HG03135 (cell line): Measurements from ENCODE around the gene CTNNAL1.

ENCODE experiments used
- ATAC-seq: cut with Tn5 transposase; IDR thresholded peaks from one replicate; pipeline ENCODE4 v1.9.1; 2021; ENCODE audit warnings: mild to moderate bottlenecking, moderate library complexity; ENCODE audit not compliant: unreplicated experiment

CTNNAL1 gene

DNA sequence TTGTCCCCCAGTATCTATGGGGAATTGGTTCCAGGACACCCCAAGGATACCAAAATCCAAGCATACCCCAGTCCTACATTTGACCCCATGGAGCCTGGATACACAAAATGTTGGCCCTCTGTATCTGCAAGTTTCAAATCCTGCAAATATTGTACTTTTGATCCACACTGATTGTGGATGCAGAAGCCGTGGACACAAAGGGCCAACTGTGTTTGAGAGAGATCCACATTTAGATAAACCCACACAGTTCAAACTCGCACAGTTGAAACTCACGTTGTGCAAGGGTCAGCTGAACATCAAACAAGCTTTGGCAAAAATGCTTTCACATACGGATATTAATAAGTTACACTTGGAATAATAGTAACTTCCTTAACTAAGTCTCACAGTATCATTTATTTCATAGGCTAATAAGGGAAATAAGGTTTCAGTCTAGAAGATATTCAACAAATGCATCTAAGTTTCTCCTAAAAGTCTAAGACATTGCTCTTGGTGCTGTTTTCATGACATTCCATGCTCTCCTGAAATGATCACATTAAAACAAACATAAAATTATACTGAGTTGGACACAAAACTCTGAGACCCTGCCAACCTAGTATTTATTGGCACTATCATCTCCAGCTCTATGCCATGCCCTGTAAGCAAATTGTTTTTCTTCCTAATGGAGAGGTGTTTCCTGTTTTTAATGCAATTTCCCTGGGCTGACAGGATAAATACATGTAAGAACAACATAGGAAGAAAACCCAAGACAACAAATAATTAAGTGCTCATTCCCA is 118.9 kb downstream of the CTNNAL1 start:
- ATAC-seq, result no peak
